PFSK-1 (cell line): ENCODE measurements around the gene CATSPER1.

ENCODE experiments used
- POLR2AphosphoS5 ChIP-seq: IDR thresholded peaks from 2 replicates; pipeline ENCODE4 v1.6.1; 2012; ENCODE audit warnings: low read depth, mild to moderate bottlenecking, control low read depth, low read length, moderate library complexity
- REST ChIP-seq, 2 experiments: IDR thresholded peaks; 2 replicates each; pipeline versions ENCODE4 v1.6.1 to v1.8.0; 2011 to 2012; ENCODE audit warnings: low read depth in 2 of 2, low read length in 2 of 2, control low read depth in 1 of 2, inconsistent platforms in 1 of 2, mild to moderate bottlenecking in 1 of 2, moderate library complexity in 1 of 2; ENCODE audit not compliant: insufficient read depth in 1 of 2

GRCh38 chr11:66056501-66056900 lies 30.2 kb upstream of the CATSPER1 start:
- TF ChIP-seq REST (IDR thresholded peaks at IDR 0.05; ENCODE audit: insufficient read depth in 1 of 2, low read depth in 2 of 2, low read length in 2 of 2) (no peak), POLR2AphosphoS5 (no peak)
